ENCODE data around the gene PKP2. TPM values are rescaled to one million over a fixed set of nuclear protein-coding genes. Genes with fewer than 3 reads are reported as not detected.

The PKP2 gene
- total and polyA plus RNA-seq, 2 of the 4 experiments (the other 2 are of a cell fraction), result 0.10 to 0.18 TPM

- WGBS, 2 experiments (ENCODE audit: extremely low coverage in 2 of 2, insufficient read length in 1 of 2), result no CpG with 5 or more reads among the region's 3 CpGs
- ATAC-seq (ENCODE audit: low read depth), result no peak
- no peak overlapping the region for H2BK5ac ChIP-seq (ENCODE audit: low read depth, low read length, poor library complexity, severe bottlenecking)
- TF ChIP-seq POLR2A (IDR thresholded peaks at IDR 0.05; ENCODE audit: low read depth, low read length) (no peak), CTCF (conservative IDR thresholded peaks at IDR 0.05; ENCODE audit: low read depth, low read length) (no peak), RCOR1 (IDR thresholded peaks at IDR 0.05; ENCODE audit: insufficient replicate concordance, low read length) (no peak), RAD21 (IDR thresholded peaks at IDR 0.05; ENCODE audit: low read length) (no peak), MAFK (IDR thresholded peaks at IDR 0.05; ENCODE audit: low read depth, low read length) (no peak), MXI1 (IDR thresholded peaks at IDR 0.05; ENCODE audit: borderline replicate concordance, low read depth, low read length) (no peak), SMC3 (IDR thresholded peaks at IDR 0.05; ENCODE audit: low read depth, low read length) (no peak), RFX5 (IDR thresholded peaks at IDR 0.05; ENCODE audit: low read depth, low read length) (no peak), NFE2L2 (IDR thresholded peaks at IDR 0.05; ENCODE audit: low read depth, low read length) (no peak), CHD1 (IDR thresholded peaks at IDR 0.05; ENCODE audit: low read depth, low read length) (no peak), CEBPB (IDR thresholded peaks at IDR 0.05; ENCODE audit: low read depth, low read length) (no peak), MAZ (IDR thresholded peaks at IDR 0.05; ENCODE audit: borderline replicate concordance, low read depth, low read length) (no peak)
- no peaks in the 10 kb centered on the region for H3K9me3 ChIP-seq (ENCODE audit: control insufficient read depth, insufficient read depth, low read length)
- no peaks in the 10 kb centered on the region for H3K27me3 ChIP-seq (ENCODE audit: control insufficient read depth, insufficient read depth, low read length)
- H3K56ac ChIP-seq (ENCODE audit: extremely low read depth, insufficient read depth, low read length), result no peak overlapping the region
- no peaks in the 10 kb centered on the region for H3K36me3 ChIP-seq (ENCODE audit: control insufficient read depth, insufficient read depth, low read length)
- H4K5ac ChIP-seq (ENCODE audit: low read depth, low read length), result no peak overlapping the region
- H2AK5ac ChIP-seq (ENCODE audit: low read depth, low read length), result no peak overlapping the region
- CTCF ChIA-PET, result no interaction called here
- H2AK9ac ChIP-seq (replicated peaks; ENCODE audit: low read depth, low read length, poor library complexity), result no peak overlapping the region
- H3K23ac ChIP-seq (ENCODE audit: low read depth, low read length), result no peak overlapping the region
- H3K4ac ChIP-seq (ENCODE audit: low read depth, low read length), result no peak overlapping the region
- H3K14ac ChIP-seq (replicated peaks; ENCODE audit: low read depth, low read length), result no peak overlapping the region
- H3K79me1 ChIP-seq (ENCODE audit: low read depth in 1 of 2, low read length in 2 of 2), result no peaks in the 10 kb centered on the region
- no peak overlapping the region for H2BK20ac ChIP-seq (ENCODE audit: low read depth, low read length)
- intact Hi-C loops (cut with micrococcal nuclease) (no loop called here), in situ Hi-C loops (cut with MboI; ENCODE audit: low sequenced_read_pairs) (no loop called here), dilution Hi-C loops (cut with HindIII; ENCODE audit: low sequenced_read_pairs, unreplicated experiment) (no loop called here)
- H3K27ac ChIP-seq (ENCODE audit: insufficient read depth, low read length), result no peak overlapping the region
- H4K8ac ChIP-seq (ENCODE audit: low read depth in 2 of 2, low read length in 2 of 2), result no peak overlapping the region
- no peak overlapping the region for H3K4me2 ChIP-seq (ENCODE audit: low read depth, low read length)
- no peak overlapping the region for H2BK15ac ChIP-seq (ENCODE audit: low read depth, low read length)
- H3K18ac ChIP-seq (ENCODE audit: low read depth, low read length), result no peak overlapping the region
- no peaks in the 10 kb centered on the region for H4K20me1 ChIP-seq (ENCODE audit: insufficient read depth, low read length)
- H3K4me1 ChIP-seq (ENCODE audit: control insufficient read depth, insufficient read depth, low read length), result no peaks in the 10 kb centered on the region
- POLR2A ChIA-PET (ENCODE audit: unreplicated experiment), result no interaction called here
- H3K9ac ChIP-seq (ENCODE audit: low read depth, low read length), result no peak overlapping the region
- H2AFZ ChIP-seq (replicated peaks; ENCODE audit: low read length, poor library complexity), result no peak overlapping the region
- H4K91ac ChIP-seq (ENCODE audit: insufficient read depth, low read depth, low read length), result no peak overlapping the region
- H3K4me3 ChIP-seq (ENCODE audit: insufficient read depth, low read depth, low read length), result no peak overlapping the region
- DNase-seq, result no peak
- H3K9me1 ChIP-seq (ENCODE audit: insufficient read depth, low read length), result no peaks in the 10 kb centered on the region
- no peak overlapping the region for H2BK120ac ChIP-seq (ENCODE audit: low read depth, low read length)
- no TSS peak for BruUV-seq (replicated peaks)
These were observed 22.5 kb downstream of the PKP2 start for GRCh38 chr12:32874078-32874477.
